ENCODE results near the gene EI24.
"Not testable (repeated sequence)": the region's sequence is repeated elsewhere in the genome, so short reads cannot be mapped to it uniquely, and the experiment has no call there.

Gene EI24

GRCh38 chr11:125568970-125569914 lies at the start of gene EI24:
Gene EI24, plus strand, starts transcription at chr11:125569477. Its CDS starts 3,051 bp downstream, at chr11:125572528.
- peaks cover 5% of the 10 kb centered on the region; the same call in 1 of the 2 replicates for H3K9me3 ChIP-seq (ENCODE audit: insufficient read depth, low read length)
- H3K4me3 ChIP-seq (ENCODE audit: insufficient read length, low read depth) = peak within 1 kb of the TSS; percentile 75
- TF ChIP-seq ZNF274 (IDR thresholded peaks at IDR 0.05; ENCODE audit: low read depth, low read length) = no peak
- peaks cover 26% of the 10 kb centered on the region for H3K36me3 ChIP-seq (ENCODE audit: insufficient read depth, insufficient read length, low read length)
- H3K27me3 ChIP-seq (ENCODE audit: insufficient read depth, insufficient read length) = no peaks in the 10 kb centered on the region
- peaks cover 7% of the 10 kb centered on the region for H3K4me1 ChIP-seq (ENCODE audit: insufficient read depth, insufficient read length)
- DNase-seq (ENCODE audit: low read depth, low spot score) = peak; percentile 93
- peak within 1 kb of the TSS; percentile 89 for H3K9ac ChIP-seq (ENCODE audit: insufficient read length, low read depth)

DNA sequence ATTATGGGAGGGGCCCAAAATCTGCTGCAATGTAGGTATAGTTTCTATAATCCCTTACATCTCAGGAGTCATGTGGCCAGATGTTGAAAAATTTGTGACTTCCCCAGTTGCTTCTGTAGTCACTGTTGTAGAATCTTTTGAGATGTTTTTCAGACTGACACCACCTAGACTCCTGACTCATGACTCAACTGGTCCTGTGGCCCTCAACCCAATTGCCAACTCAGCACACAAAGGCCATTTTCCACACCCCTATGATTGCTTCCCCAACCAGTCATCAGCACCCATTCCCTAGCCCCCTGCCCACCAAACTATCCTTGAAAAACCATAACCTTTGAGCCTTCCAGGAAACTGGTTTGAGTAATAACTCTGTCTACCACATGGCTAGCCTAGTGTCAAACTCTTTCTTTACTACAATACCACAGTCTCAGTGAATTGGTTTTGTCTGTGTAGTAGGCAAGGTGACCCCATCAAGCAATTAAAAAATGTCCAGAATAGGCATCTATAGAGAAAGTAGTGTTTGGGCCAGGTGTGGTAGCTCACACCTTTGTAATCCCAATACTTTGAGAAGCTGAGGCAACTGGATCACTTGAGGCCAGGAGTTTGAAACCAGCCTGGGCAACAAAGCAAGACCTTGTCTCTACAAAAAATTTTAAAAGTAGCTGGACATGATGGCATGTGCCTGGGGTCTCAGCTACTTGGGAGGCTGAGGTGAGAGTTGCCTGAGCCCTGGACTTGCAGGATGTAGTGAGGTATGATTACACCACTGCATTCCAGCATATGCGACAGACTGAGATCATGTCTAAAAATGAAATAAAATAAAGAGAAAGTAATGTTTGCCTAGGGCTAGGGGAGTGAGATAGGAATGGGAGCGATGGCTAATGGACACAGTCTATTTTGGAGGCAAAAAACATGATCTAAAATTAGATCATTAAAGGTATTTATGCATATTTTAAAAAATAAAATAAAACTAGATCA lies 49.1 kb upstream of the EI24 start:
- Histone ChIP-seq H3K4me1 (ENCODE audit: insufficient read depth, insufficient read length) (no peaks in the 10 kb centered on the region), H3K9me3 (ENCODE audit: insufficient read depth, low read length) (peaks cover 14% of the 10 kb centered on the region; the same call in 1 of the 2 replicates), H3K27me3 (ENCODE audit: insufficient read depth, insufficient read length) (no peaks in the 10 kb centered on the region), H3K4me3 (ENCODE audit: insufficient read length, low read depth) (no peak overlapping the region), H3K9ac (ENCODE audit: insufficient read length, low read depth) (no peak overlapping the region), H3K36me3 (ENCODE audit: insufficient read depth, insufficient read length, low read length) (no peaks in the 10 kb centered on the region)
- no peak for TF ChIP-seq SUZ12 (IDR thresholded peaks at IDR 0.05; ENCODE audit: extremely low read depth, insufficient read depth, insufficient read length)
- TF ChIP-seq ZNF274 (IDR thresholded peaks at IDR 0.05; ENCODE audit: low read depth, low read length) = no peak
- TF ChIP-seq YY1 (IDR thresholded peaks at IDR 0.05; ENCODE audit: insufficient read depth, insufficient read length) = no peak
- DNase-seq (ENCODE audit: low read depth, low spot score) = no peak

DNA sequence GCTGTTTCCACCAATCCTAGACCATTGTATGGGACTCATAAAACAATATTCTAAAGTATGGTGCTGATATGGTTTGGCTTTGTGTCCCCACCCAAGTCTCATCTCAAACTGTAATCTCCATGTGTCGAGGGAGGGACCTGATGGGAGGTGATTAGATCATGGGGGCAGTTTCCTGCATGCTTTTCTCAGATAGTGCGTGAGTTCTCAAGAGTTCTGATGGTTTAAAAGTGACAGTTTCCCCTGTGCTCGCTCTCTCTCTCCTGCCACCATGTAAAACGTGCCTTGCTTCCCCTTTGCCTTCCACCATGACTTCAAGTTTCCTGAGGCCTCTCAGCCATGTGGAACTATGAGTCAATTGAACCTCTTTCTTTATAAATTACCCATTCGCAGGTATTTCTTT lies 44.0 kb upstream of the EI24 start:
- Histone ChIP-seq H3K9ac (ENCODE audit: insufficient read length, low read depth) (no peak overlapping the region), H3K9me3 (ENCODE audit: insufficient read depth, low read length) (peaks cover 5% of the 10 kb centered on the region; the same call in 1 of the 2 replicates), H3K4me3 (ENCODE audit: insufficient read length, low read depth) (no peak overlapping the region), H3K36me3 (ENCODE audit: insufficient read depth, insufficient read length, low read length) (no peaks in the 10 kb centered on the region), H3K4me1 (ENCODE audit: insufficient read depth, insufficient read length) (no peaks in the 10 kb centered on the region), H3K27me3 (ENCODE audit: insufficient read depth, insufficient read length) (no peaks in the 10 kb centered on the region)
- no peak for DNase-seq (ENCODE audit: low read depth, low spot score)
- TF ChIP-seq SUZ12 (IDR thresholded peaks at IDR 0.05; ENCODE audit: extremely low read depth, insufficient read depth, insufficient read length) (no peak), YY1 (IDR thresholded peaks at IDR 0.05; ENCODE audit: insufficient read depth, insufficient read length) (no peak), ZNF274 (IDR thresholded peaks at IDR 0.05; ENCODE audit: low read depth, low read length) (no peak)

GRCh38 chr11:125532668-125533067 lies 36.6 kb upstream of the EI24 start:
- Histone ChIP-seq H3K4me1 (ENCODE audit: insufficient read depth, insufficient read length) (no peaks in the 10 kb centered on the region), H3K36me3 (ENCODE audit: insufficient read depth, insufficient read length, low read length) (no peaks in the 10 kb centered on the region), H3K9ac (ENCODE audit: insufficient read length, low read depth) (no peak overlapping the region), H3K4me3 (ENCODE audit: insufficient read length, low read depth) (no peak overlapping the region), H3K9me3 (ENCODE audit: insufficient read depth, low read length) (peaks cover 13% of the 10 kb centered on the region; the same call in 1 of the 2 replicates), H3K27me3 (ENCODE audit: insufficient read depth, insufficient read length) (no peaks in the 10 kb centered on the region)
- DNase-seq (ENCODE audit: low read depth, low spot score) = no peak
- TF ChIP-seq ZNF274 (IDR thresholded peaks at IDR 0.05; ENCODE audit: low read depth, low read length) (no peak), SUZ12 (IDR thresholded peaks at IDR 0.05; ENCODE audit: extremely low read depth, insufficient read depth, insufficient read length) (no peak), YY1 (IDR thresholded peaks at IDR 0.05; ENCODE audit: insufficient read depth, insufficient read length) (no peak)

- Histone ChIP-seq H3K4me3 (ENCODE audit: insufficient read length, low read depth) (no peak overlapping the region), H3K9ac (ENCODE audit: insufficient read length, low read depth) (no peak overlapping the region), H3K9me3 (ENCODE audit: insufficient read depth, low read length) (peaks cover 13% of the 10 kb centered on the region; the same call in 1 of the 2 replicates), H3K36me3 (ENCODE audit: insufficient read depth, insufficient read length, low read length) (no peaks in the 10 kb centered on the region), H3K27me3 (ENCODE audit: insufficient read depth, insufficient read length) (no peaks in the 10 kb centered on the region), H3K4me1 (ENCODE audit: insufficient read depth, insufficient read length) (no peaks in the 10 kb centered on the region)
- TF ChIP-seq ZNF274 (IDR thresholded peaks at IDR 0.05; ENCODE audit: low read depth, low read length) (no peak), YY1 (IDR thresholded peaks at IDR 0.05; ENCODE audit: insufficient read depth, insufficient read length) (no peak), SUZ12 (IDR thresholded peaks at IDR 0.05; ENCODE audit: extremely low read depth, insufficient read depth, insufficient read length) (no peak)
- DNase-seq (ENCODE audit: low read depth, low spot score) = no peak
These were observed 33.7 kb upstream of the EI24 start for GRCh38 chr11:125535585-125535984.

- not testable (repeated sequence) for H3K27me3 ChIP-seq (ENCODE audit: insufficient read depth, insufficient read length); H3K36me3 ChIP-seq (ENCODE audit: insufficient read depth, insufficient read length, low read length); H3K4me1 ChIP-seq (ENCODE audit: insufficient read depth, insufficient read length); DNase-seq (ENCODE audit: low read depth, low spot score); H3K9ac ChIP-seq (ENCODE audit: insufficient read length, low read depth); H3K4me3 ChIP-seq (ENCODE audit: insufficient read length, low read depth)
- H3K9me3 ChIP-seq (ENCODE audit: insufficient read depth, low read length) = peaks cover 13% of the 10 kb centered on the region; the same call in 1 of the 2 replicates
These were observed 32.4 kb upstream of the EI24 start for GRCh38 chr11:125536834-125537233.

- no peaks in the 10 kb centered on the region for H3K36me3 ChIP-seq (ENCODE audit: insufficient read depth, insufficient read length, low read length)
- no peak for DNase-seq (ENCODE audit: low read depth, low spot score)
- TF ChIP-seq ZNF274 (IDR thresholded peaks at IDR 0.05; ENCODE audit: low read depth, low read length) (no peak), YY1 (IDR thresholded peaks at IDR 0.05; ENCODE audit: insufficient read depth, insufficient read length) (no peak), SUZ12 (IDR thresholded peaks at IDR 0.05; ENCODE audit: extremely low read depth, insufficient read depth, insufficient read length) (no peak)
- H3K27me3 ChIP-seq (ENCODE audit: insufficient read depth, insufficient read length) = no peaks in the 10 kb centered on the region
- peaks cover 20% of the 10 kb centered on the region for H3K9me3 ChIP-seq (ENCODE audit: insufficient read depth, low read length)
- H3K4me3 ChIP-seq (ENCODE audit: insufficient read length, low read depth) = no peak overlapping the region
- no peak overlapping the region for H3K9ac ChIP-seq (ENCODE audit: insufficient read length, low read depth)
- no peaks in the 10 kb centered on the region for H3K4me1 ChIP-seq (ENCODE audit: insufficient read depth, insufficient read length)
These were observed 26.6 kb upstream of the EI24 start for GRCh38 chr11:125542709-125543108.

Data from NT2/D1 (cell line).